ENCODE data around the gene LRRC4B. TPM values are rescaled to one million over a fixed set of nuclear protein-coding genes. Genes with fewer than 3 reads are reported as not detected.
A peak's percentile ranks its signal among the peaks of the same experiment; 100 is the strongest.
"Not testable (repeated sequence)": the region's sequence is repeated elsewhere in the genome, so short reads cannot be mapped to it uniquely, and the experiment has no call there.

LRRC4B gene
- total RNA-seq: 0.17 and 0.26 TPM in 2 replicates
- 0.02 TPM in 2 replicates for polyA plus RNA-seq
- 0.18 TPM in 1 of 2 replicates, not detected in the other for polyA plus RNA-seq (2012)
- 0.11 and 0.12 TPM in 2 replicates for polyA minus RNA-seq (ENCODE audit: low replicate concordance)

- Histone ChIP-seq H3K9ac (ENCODE audit: insufficient read depth, low read length) (no peak within 1 kb of the TSS), H3K79me2 (ENCODE audit: control insufficient read depth, insufficient read depth, low read length) (no peaks in the 10 kb centered on the region), H3K4me3 (replicated peaks in 1 of 4; ENCODE audit: control extremely low read depth in 1 of 4, insufficient read depth in 1 of 4, low read depth in 3 of 4, low read length in 4 of 4) (no peak within 1 kb of the TSS), H3K4me2 (ENCODE audit: extremely low read depth, insufficient read depth, low read length) (no peak within 1 kb of the TSS), H4K20me1 (ENCODE audit: control insufficient read depth, extremely low read depth, insufficient read depth, low read length) (no peaks in the 10 kb centered on the region), H2AFZ (ENCODE audit: low read length) (no peak within 1 kb of the TSS), H3K9me3 (ENCODE audit: control insufficient read depth, insufficient read depth, low read depth, low read length) (no peaks in the 10 kb centered on the region), H3K27me3 (ENCODE audit: control insufficient read depth, insufficient read depth, low read length) (no peaks in the 10 kb centered on the region), H3K4me1 (ENCODE audit: control insufficient read depth, extremely low read depth, insufficient read depth, low read length) (no peaks in the 10 kb centered on the region), H3K27ac (ENCODE audit: insufficient read depth, low read length) (no peak within 1 kb of the TSS), H3K36me3 (ENCODE audit: control insufficient read depth, insufficient read depth, low read length) (no peaks in the 10 kb centered on the region)
- TF ChIP-seq EZH2 (IDR thresholded peaks at IDR 0.05; ENCODE audit: low read length, missing control alignments) (no peak), CTCF (conservative IDR thresholded peaks at IDR 0.05 in 1 of 2, IDR thresholded peaks at IDR 0.05 in 1 of 2; ENCODE audit: low read depth in 1 of 2, low read length in 2 of 2) (no peak)
- DNase-seq (ENCODE audit: low read depth in 2 of 2): no peak
Observed at GRCh38 chr19:50567882-50568727, at the start of gene LRRC4B. Gene LRRC4B, minus strand, starts transcription at chr19:50568435. Its CDS starts 19,597 bp downstream, at chr19:50548838.

- not testable (repeated sequence) for H4K20me1 ChIP-seq (ENCODE audit: control insufficient read depth, extremely low read depth, insufficient read depth, low read length); H2AFZ ChIP-seq (ENCODE audit: low read length); H3K27me3 ChIP-seq (ENCODE audit: control insufficient read depth, insufficient read depth, low read length); H3K79me2 ChIP-seq (ENCODE audit: control insufficient read depth, insufficient read depth, low read length); H3K9ac ChIP-seq (ENCODE audit: insufficient read depth, low read length); H3K4me1 ChIP-seq (ENCODE audit: control insufficient read depth, extremely low read depth, insufficient read depth, low read length); H3K27ac ChIP-seq (ENCODE audit: insufficient read depth, low read length); H3K9me3 ChIP-seq (ENCODE audit: control insufficient read depth, insufficient read depth, low read depth, low read length); H3K36me3 ChIP-seq (ENCODE audit: control insufficient read depth, insufficient read depth, low read length); H3K4me2 ChIP-seq (ENCODE audit: extremely low read depth, insufficient read depth, low read length); DNase-seq (ENCODE audit: low read depth in 2 of 2); H3K4me3 ChIP-seq (replicated peaks in 1 of 4; ENCODE audit: control extremely low read depth in 1 of 4, insufficient read depth in 1 of 4, low read depth in 3 of 4, low read length in 4 of 4)
Observed at GRCh38 chr19:50612504-50613404, 44.5 kb upstream of the LRRC4B start.

- Histone ChIP-seq H3K79me2 (ENCODE audit: control insufficient read depth, insufficient read depth, low read length) (no peaks in the 10 kb centered on the region), H3K9me3 (ENCODE audit: control insufficient read depth, insufficient read depth, low read depth, low read length) (no peaks in the 10 kb centered on the region), H3K36me3 (ENCODE audit: control insufficient read depth, insufficient read depth, low read length) (no peaks in the 10 kb centered on the region), H3K4me2 (ENCODE audit: extremely low read depth, insufficient read depth, low read length) (no peak overlapping the region), H2AFZ (ENCODE audit: low read length) (no peak overlapping the region), H3K4me3 (replicated peaks in 1 of 4; ENCODE audit: control extremely low read depth in 1 of 4, insufficient read depth in 1 of 4, low read depth in 3 of 4, low read length in 4 of 4) (no peak overlapping the region), H3K4me1 (ENCODE audit: control insufficient read depth, extremely low read depth, insufficient read depth, low read length) (no peaks in the 10 kb centered on the region), H3K9ac (ENCODE audit: insufficient read depth, low read length) (no peak overlapping the region), H4K20me1 (ENCODE audit: control insufficient read depth, extremely low read depth, insufficient read depth, low read length) (no peaks in the 10 kb centered on the region), H3K27ac (ENCODE audit: insufficient read depth, low read length) (no peak overlapping the region), H3K27me3 (ENCODE audit: control insufficient read depth, insufficient read depth, low read length) (no peaks in the 10 kb centered on the region)
- TF ChIP-seq CTCF (conservative IDR thresholded peaks at IDR 0.05 in 1 of 2, IDR thresholded peaks at IDR 0.05 in 1 of 2; ENCODE audit: low read depth in 1 of 2, low read length in 2 of 2) (peak; percentile 18 to 30), EZH2 (IDR thresholded peaks at IDR 0.05; ENCODE audit: low read length, missing control alignments) (no peak)
- DNase-seq (ENCODE audit: low read depth in 2 of 2): peak; percentile 32 to 42
Observed at GRCh38 chr19:50607874-50608785, 39.9 kb upstream of the LRRC4B start.

Data from fibroblast of lung (primary cell).